Measurements from ENCODE around the gene SLC6A18.

SLC6A18 gene

GRCh38 chr5:1235838-1236237, 10.7 kb downstream of the SLC6A18 start:
- Histone ChIP-seq H3K9ac (no peak overlapping the region), H3K4me1 (no peaks in the 10 kb centered on the region), H3K27ac (no peak overlapping the region), H3K4me2 (ENCODE audit: low read length) (no peak overlapping the region), H3K9me3 (ENCODE audit: control insufficient read depth, low read length) (no peaks in the 10 kb centered on the region), H3K4me3 (ENCODE audit: low read depth, low read length) (no peak overlapping the region), H3K27me3 (ENCODE audit: control insufficient read depth, insufficient read depth, low read length) (no peaks in the 10 kb centered on the region), H3K79me2 (no peaks in the 10 kb centered on the region), H3K36me3 (ENCODE audit: control insufficient read depth, insufficient read depth, low read length) (no peaks in the 10 kb centered on the region), H2AFZ (no peak overlapping the region)
- TF ChIP-seq, protein P1, sequence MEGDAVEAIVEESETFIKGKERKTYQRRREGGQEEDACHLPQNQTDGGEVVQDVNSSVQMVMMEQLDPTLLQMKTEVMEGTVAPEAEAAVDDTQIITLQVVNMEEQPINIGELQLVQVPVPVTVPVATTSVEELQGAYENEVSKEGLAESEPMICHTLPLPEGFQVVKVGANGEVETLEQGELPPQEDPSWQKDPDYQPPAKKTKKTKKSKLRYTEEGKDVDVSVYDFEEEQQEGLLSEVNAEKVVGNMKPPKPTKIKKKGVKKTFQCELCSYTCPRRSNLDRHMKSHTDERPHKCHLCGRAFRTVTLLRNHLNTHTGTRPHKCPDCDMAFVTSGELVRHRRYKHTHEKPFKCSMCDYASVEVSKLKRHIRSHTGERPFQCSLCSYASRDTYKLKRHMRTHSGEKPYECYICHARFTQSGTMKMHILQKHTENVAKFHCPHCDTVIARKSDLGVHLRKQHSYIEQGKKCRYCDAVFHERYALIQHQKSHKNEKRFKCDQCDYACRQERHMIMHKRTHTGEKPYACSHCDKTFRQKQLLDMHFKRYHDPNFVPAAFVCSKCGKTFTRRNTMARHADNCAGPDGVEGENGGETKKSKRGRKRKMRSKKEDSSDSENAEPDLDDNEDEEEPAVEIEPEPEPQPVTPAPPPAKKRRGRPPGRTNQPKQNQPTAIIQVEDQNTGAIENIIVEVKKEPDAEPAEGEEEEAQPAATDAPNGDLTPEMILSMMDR (IDR thresholded peaks at IDR 0.05): no peak

- H3K9me3 ChIP-seq (ENCODE audit: control insufficient read depth, low read length): no peaks in the 10 kb centered on the region
- H3K4me2 ChIP-seq (ENCODE audit: low read length): no peak overlapping the region
- H3K9ac ChIP-seq: no peak overlapping the region
- no peaks in the 10 kb centered on the region for H3K79me2 ChIP-seq
- no peaks in the 10 kb centered on the region for H3K36me3 ChIP-seq (ENCODE audit: control insufficient read depth, insufficient read depth, low read length)
- H3K27me3 ChIP-seq (ENCODE audit: control insufficient read depth, insufficient read depth, low read length): no peaks in the 10 kb centered on the region
- no peaks in the 10 kb centered on the region for H3K4me1 ChIP-seq
- no peak overlapping the region for H2AFZ ChIP-seq
- H3K27ac ChIP-seq: no peak overlapping the region
- TF ChIP-seq, protein P1 (IDR thresholded peaks at IDR 0.05): no peak
- H3K4me3 ChIP-seq (ENCODE audit: low read depth, low read length): no peak overlapping the region
These were observed 14.5 kb downstream of the SLC6A18 start for GRCh38 chr5:1239505-1240251.

DNA sequence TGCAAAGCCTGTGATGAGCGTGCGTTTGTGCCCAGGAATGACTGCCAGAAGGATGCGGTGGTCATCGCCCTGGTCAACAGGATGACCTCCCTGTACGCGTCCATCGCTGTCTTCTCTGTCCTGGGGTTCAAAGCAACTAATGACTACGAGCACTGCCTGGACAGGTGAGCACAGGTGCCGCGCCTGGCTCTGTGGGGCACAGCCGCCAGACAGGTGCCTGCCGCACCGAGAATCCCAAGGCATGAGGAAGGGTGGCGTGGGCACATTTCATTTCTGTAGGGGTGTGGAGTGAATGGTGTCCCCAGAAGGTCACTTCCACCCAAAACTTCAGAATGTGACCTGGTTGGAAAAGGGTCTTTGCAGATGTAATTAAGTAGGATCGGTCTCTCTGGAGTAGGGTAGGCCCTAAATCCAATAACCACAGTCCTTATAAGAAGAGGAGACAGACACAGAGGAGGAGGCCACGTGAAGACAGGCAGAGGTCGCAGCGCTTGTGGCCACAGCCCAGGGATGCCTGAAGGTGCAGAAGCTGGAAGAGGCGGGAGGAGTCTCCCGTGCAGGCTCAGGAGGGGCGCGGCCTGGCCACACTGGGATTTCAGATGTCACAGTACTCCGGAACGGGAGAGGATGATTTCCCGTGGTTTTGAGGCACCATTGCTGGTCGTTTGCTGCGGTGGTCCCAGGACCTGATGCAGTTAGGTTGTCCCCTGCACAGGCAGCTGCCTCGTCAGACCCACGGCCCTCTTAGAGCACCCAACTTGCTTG, 15.5 kb downstream of the SLC6A18 start:
- no peak overlapping the region for H3K27ac ChIP-seq
- H3K4me1 ChIP-seq: no peaks in the 10 kb centered on the region
- no peak overlapping the region for H3K9ac ChIP-seq
- no peaks in the 10 kb centered on the region for H3K79me2 ChIP-seq
- no peaks in the 10 kb centered on the region for H3K27me3 ChIP-seq (ENCODE audit: control insufficient read depth, insufficient read depth, low read length)
- no peak overlapping the region for H3K4me2 ChIP-seq (ENCODE audit: low read length)
- no peak overlapping the region for H2AFZ ChIP-seq
- H3K4me3 ChIP-seq (ENCODE audit: low read depth, low read length): no peak overlapping the region
- H3K36me3 ChIP-seq (ENCODE audit: control insufficient read depth, insufficient read depth, low read length): no peaks in the 10 kb centered on the region
- TF ChIP-seq, protein P1 (IDR thresholded peaks at IDR 0.05): no peak
- H3K9me3 ChIP-seq (ENCODE audit: control insufficient read depth, low read length): no peaks in the 10 kb centered on the region

DNA sequence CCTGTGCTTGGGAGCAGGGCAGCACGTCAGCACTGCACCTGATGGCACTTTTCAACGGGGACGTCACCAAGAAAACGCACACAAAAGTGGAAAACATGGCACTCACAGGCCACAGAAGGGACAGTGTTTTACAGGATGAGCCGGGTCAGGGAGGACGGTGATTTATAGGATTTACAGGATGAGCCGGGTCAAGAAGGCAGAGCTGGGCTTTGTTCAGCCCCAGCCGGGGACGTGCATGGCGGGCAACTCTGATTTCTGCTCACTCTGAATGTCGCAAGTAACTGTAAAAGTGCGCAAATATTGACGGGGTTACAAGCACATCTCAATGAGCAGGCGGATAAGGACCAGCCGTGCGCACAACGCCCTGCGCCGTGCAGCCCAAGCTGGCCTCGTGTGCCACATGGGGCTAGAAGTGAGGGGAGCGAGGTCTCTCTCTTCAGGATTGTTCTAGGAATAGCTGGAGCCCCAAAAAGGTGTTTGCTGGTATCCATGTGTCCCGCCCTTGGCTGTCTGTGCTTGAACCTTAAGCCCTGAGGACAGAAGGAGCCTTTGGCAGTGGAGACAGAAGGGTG, 16.4 kb downstream of the SLC6A18 start:
- Histone ChIP-seq H3K4me1 (no peaks in the 10 kb centered on the region), H3K4me2 (ENCODE audit: low read length) (no peak overlapping the region), H3K4me3 (ENCODE audit: low read depth, low read length) (no peak overlapping the region), H3K9me3 (ENCODE audit: control insufficient read depth, low read length) (no peaks in the 10 kb centered on the region), H3K9ac (no peak overlapping the region), H3K79me2 (no peaks in the 10 kb centered on the region), H3K27ac (no peak overlapping the region), H3K27me3 (ENCODE audit: control insufficient read depth, insufficient read depth, low read length) (no peaks in the 10 kb centered on the region), H3K36me3 (ENCODE audit: control insufficient read depth, insufficient read depth, low read length) (no peaks in the 10 kb centered on the region), H2AFZ (no peak overlapping the region)
- TF ChIP-seq, protein P1 (IDR thresholded peaks at IDR 0.05): no peak
